ENCODE measurements around the gene HPRT1.
A peak's percentile ranks its signal among the peaks of the same experiment; 100 is the strongest.
"Not testable (repeated sequence)": the region's sequence is repeated elsewhere in the genome, so short reads cannot be mapped to it uniquely, and the experiment has no call there.

The HPRT1 gene

GRCh38 chrX:134460005-134460861, at the start of gene HPRT1:
Gene HPRT1 (plus strand): TSS chrX:134460165. CDS start chrX:134460312, 147 bp downstream.
- FAIRE-seq (no peak), DNase-seq (ENCODE audit: low spot score) (peak; percentile 51)

- DNase-seq (ENCODE audit: low spot score) (no peak), FAIRE-seq (no peak)
Observed at GRCh38 chrX:134416087-134416486, 43.9 kb upstream of the HPRT1 start.

- no peak for DNase-seq (ENCODE audit: low spot score)
- FAIRE-seq = no peak
Observed at GRCh38 chrX:134418317-134419113, 41.5 kb upstream of the HPRT1 start.

- DNase-seq (ENCODE audit: low spot score) (no peak), FAIRE-seq (no peak)
Observed at GRCh38 chrX:134419784-134420183, 40.2 kb upstream of the HPRT1 start.

GRCh38 chrX:134423606-134424005, 36.4 kb upstream of the HPRT1 start:
- DNase-seq (ENCODE audit: low spot score) = peak; percentile 10
- no peak for FAIRE-seq

- FAIRE-seq (no peak), DNase-seq (ENCODE audit: low spot score) (no peak)
Observed at GRCh38 chrX:134426281-134426680, 33.7 kb upstream of the HPRT1 start.

GRCh38 chrX:134431894-134432293, 28.1 kb upstream of the HPRT1 start:
- DNase-seq (ENCODE audit: low spot score) (peak; percentile 53), FAIRE-seq (peak; percentile 59)

GRCh38 chrX:134435894-134436293, 24.1 kb upstream of the HPRT1 start:
- no peak for DNase-seq (ENCODE audit: low spot score)

GRCh38 chrX:134443020-134443419, 16.9 kb upstream of the HPRT1 start:
- DNase-seq (ENCODE audit: low spot score) = no peak
- no peak for FAIRE-seq

More at GRCh38 chrX:134435894-134436293, 24.1 kb upstream of the HPRT1 start:
- no peak for FAIRE-seq

GRCh38 chrX:134443461-134443860, 16.5 kb upstream of the HPRT1 start:
- FAIRE-seq (no peak), DNase-seq (ENCODE audit: low spot score) (no peak)

- FAIRE-seq = no peak
- DNase-seq (ENCODE audit: low spot score) = no peak
Observed at GRCh38 chrX:134444681-134445080, 15.3 kb upstream of the HPRT1 start.

GRCh38 chrX:134452596-134452995, 7.4 kb upstream of the HPRT1 start:
- FAIRE-seq (no peak), DNase-seq (ENCODE audit: low spot score) (no peak)

GRCh38 chrX:134453631-134454030, 6.3 kb upstream of the HPRT1 start:
- no peak for FAIRE-seq
- no peak for DNase-seq (ENCODE audit: low spot score)

GRCh38 chrX:134454506-134454905, 5.5 kb upstream of the HPRT1 start:
- no peak for DNase-seq (ENCODE audit: low spot score)
- no peak for FAIRE-seq

- DNase-seq (ENCODE audit: low spot score) (no peak), FAIRE-seq (no peak)
Observed at GRCh38 chrX:134457708-134458107, 2.3 kb upstream of the HPRT1 start.

GRCh38 chrX:134459683-134460004, 321 bp upstream of the HPRT1 start:
- FAIRE-seq = no peak

GRCh38 chrX:134460862-134461220, 876 bp downstream of the HPRT1 start:
- no peak for DNase-seq (ENCODE audit: low spot score)
- FAIRE-seq = no peak

More at GRCh38 chrX:134459683-134460004, 321 bp upstream of the HPRT1 start:
- no peak for DNase-seq (ENCODE audit: low spot score)

GRCh38 chrX:134461437-134461836, 1.5 kb downstream of the HPRT1 start:
- DNase-seq (ENCODE audit: low spot score) (no peak), FAIRE-seq (no peak)

- DNase-seq (ENCODE audit: low spot score) = no peak
- FAIRE-seq = no peak
Observed at GRCh38 chrX:134462927-134463326, 3.0 kb downstream of the HPRT1 start.

GRCh38 chrX:134464453-134464852, 4.5 kb downstream of the HPRT1 start:
- not testable (repeated sequence) for FAIRE-seq

GRCh38 chrX:134469486-134469885, 9.5 kb downstream of the HPRT1 start:
- peak; percentile 55 for FAIRE-seq
- peak; percentile 34 for DNase-seq (ENCODE audit: low spot score)

More at GRCh38 chrX:134464453-134464852, 4.5 kb downstream of the HPRT1 start:
- not testable (repeated sequence) for DNase-seq (ENCODE audit: low spot score)

- FAIRE-seq (no peak), DNase-seq (ENCODE audit: low spot score) (no peak)
Observed at GRCh38 chrX:134470013-134470412, 10.0 kb downstream of the HPRT1 start.
